GM19395 (cell line): ENCODE results near the gene MLLT3.
"Not testable (repeated sequence)": the region's sequence is repeated elsewhere in the genome, so short reads cannot be mapped to it uniquely, and the experiment has no call there.

ENCODE experiments used
- ATAC-seq: cut with Tn5 transposase; IDR thresholded peaks from one replicate; pipeline ENCODE4 v1.9.1; 2021; ENCODE audit warnings: mild to moderate bottlenecking, moderate library complexity; ENCODE audit not compliant: unreplicated experiment

Gene MLLT3

DNA sequence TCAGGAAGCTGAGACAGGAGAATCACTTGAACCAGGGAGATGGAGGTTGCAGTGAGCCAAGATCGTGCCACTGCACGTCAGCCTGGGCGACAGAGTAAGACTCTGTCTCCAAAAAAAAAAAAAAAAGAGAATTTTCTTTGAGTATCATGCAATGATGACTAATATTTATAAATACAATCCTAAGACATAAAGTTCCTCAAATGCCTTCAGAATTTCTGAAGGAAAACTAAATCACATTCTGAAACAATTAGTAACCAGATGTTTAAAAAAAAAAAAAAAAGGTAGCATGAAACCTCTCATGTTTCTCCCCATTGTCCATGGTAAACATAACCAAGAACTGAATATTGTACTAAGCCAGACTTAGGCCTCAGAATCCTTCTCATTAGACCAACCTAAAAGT is 23.1 kb downstream of the MLLT3 start:
- no peak for ATAC-seq

DNA sequence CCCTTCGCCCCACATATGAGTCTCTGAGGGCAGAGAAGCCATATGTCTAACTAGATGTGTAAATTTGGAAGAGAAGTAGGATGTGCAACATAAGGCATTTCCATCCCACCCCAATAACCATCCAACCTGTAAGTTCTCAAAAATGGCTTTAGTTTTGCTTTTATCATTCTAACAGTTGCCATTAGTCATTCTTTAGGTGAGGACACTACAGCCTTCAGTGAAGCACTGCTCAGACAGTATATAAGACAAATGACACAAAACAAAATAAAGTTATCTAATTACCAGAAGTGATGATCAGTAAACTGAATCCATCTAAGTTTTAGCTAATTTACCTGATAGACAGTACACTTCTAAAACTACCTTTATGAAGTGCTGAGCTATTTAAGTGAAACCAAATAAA is 23.9 kb downstream of the MLLT3 start:
- ATAC-seq: no peak

DNA sequence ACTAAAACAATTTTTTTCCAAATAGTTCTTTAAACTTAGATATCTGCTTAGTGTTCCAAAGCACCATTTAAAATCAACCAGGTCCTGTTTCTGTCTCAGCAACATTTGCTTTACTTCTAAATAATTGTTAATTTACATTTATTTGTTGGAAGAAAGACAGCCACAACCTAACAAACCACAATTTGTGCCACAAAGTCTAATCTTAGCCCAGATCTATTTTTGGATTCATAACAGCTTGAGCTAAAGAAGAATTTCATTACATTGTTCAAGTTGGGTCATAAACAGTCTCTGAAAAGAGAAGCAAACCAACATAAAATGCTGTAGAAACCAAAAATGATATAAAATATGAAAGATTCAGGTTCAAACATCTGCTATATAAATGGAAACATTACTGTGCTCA is 24.4 kb downstream of the MLLT3 start:
- no peak for ATAC-seq

DNA sequence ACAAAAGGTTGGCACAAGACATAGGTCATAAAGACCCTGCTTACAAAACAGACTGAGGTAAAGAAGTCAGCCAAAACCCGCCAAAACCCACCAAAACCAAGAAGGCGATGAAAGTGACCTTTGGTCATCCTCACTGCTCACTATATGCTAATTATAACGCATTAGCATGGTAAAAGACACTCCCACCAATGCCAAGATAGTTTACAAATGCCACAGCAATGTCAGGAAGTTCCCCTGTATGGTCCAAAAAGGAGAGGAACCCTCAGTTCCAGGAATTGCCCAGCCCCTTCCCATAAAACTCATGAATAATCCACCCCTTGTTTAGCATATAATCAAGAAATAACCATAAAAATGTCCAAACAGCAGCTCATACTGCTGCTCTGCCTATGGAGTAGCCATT is 27.7 kb downstream of the MLLT3 start:
- no peak for ATAC-seq

DNA sequence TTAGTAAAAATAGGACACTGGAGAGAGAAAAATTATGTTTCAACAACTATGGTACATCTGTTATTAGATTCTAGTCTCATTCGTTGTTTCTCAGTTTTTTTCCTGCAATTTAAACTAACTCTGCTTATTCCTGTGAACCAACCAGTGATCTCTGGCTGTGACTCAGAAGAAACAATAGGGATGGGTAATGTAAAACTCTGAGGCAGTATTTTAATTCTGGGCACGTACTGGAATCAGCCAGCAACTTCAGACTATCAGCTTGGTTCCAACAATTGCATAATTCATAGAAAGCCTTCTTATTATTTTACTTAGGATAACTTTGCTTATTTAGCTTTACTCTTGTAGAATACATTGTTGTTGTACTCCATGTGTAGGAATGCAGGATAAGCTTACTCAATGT is 28.8 kb downstream of the MLLT3 start:
- no peak for ATAC-seq

DNA sequence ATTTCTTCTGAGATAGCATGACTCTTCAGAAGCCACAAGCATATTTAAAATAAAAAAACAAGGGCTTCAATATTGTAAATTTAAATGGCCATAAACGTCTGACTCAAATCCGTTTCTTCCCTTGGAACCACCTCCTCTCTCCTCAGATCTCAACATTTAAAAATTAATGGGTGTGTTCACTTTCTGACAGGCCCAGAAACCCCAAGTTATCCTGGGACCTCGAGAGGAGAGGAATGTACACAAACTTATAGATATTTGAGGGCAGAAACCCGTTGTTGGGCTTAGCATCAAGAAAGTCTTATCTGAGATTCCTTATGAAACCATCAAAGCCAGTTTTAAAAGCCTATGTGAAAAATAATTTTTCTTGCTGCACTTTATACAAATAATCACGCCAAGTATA is 29.2 kb downstream of the MLLT3 start:
- ATAC-seq: no peak

DNA sequence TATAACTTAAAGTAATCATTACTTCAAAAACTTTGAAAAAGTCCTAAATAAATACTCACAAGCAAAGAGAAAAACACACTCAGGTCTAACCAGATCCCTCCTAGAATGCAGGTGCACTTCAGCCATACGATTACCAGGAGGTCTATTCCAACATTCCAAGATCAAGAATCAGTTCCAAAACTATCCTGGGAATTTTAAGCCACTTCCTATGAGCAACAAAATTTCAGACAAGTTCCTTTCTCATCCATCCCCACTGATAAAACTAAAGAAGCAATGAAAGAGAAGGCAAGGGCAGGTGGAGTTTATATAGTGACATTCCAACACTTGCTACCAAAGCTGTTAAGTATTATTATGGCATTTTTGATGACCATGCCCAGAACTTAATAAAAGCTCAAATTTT is 29.6 kb downstream of the MLLT3 start:
- no peak for ATAC-seq

DNA sequence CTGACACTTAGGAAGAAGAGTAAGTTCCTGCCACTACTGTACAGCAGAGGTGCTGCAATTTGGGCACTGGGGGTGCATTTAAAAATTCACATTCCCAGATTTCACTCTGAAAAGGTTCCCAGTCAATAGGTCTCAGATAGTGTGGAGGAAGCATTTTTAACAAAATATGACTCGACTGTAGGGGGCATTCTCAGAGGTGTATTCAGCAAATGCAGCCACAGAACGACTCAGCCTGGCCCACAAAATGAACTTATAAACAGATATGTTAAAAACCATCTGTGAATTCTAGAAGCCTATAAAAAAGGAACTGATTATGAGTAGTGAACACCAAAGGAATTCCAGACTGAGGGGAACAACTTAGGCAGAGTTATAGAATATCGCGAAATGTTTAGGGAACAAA is 31.1 kb downstream of the MLLT3 start:
- ATAC-seq: no peak

DNA sequence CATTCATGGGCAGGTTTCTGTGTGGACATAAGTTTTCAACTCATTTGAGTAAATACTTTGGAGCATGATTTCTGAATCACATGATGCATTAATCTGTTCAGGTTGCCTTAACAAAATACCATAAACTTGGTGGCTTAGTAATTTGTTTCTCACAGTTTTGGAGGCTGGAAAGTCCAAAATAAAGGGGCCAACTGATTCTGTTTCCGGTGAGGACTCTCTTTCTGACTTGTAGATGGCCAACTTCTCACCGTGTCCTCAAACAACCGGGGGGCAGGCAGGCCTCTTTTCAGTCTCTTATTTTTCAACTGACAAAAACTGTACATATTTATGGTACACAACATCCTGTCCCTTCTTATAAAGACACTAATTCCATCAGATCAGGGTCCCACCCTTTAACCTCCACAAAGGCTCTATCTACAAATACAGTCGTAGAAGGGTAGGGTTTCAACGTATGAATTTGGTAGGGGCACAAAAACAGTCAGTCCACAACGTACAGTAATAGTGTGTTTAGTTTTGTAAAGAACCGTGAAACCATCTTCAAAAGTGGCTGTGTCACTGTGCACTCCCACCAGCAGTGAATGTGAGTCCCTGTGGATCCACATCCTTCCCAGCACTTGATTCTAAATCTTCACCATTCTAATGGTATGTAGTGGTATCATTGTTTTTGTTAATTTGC is 37.2 kb downstream of the MLLT3 start:
- no peak for ATAC-seq

DNA sequence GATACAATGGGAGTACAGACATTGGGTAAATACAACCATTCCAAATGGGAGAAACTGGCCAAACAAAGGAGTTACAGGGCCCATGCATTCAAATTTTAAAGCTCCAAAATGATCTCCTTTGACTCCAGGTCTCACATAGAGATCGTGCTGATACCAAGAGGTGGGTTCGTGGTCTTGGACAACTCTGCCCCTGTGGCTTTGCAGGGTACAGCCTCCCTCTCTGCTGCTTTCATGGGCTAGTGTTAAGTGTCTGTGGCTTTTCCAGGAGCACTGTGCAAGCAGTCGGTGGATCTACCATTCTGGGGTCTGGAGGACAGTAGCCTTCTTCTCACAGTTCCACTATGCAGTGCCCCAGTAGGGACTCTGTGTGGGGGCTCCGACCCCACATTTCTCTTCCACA is 39.2 kb downstream of the MLLT3 start:
- ATAC-seq: not testable (repeated sequence)

DNA sequence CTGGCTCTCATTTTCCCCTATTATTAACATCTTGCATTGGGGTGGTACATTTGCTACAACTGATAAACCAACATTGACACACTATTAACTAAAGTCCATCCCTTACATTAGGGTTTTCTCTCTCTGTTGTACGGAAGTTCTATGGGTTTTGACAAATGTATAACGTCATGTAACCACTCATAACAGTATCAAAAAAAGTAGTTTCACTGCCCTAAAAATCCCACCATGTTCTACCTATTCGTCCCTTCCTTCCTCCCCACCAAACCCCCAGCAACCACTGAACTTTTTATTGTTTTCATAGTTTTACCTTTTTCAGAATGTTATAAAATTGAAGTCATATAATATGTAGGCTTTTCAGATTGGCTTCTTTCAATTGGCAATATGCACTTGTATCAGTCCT is 40.1 kb downstream of the MLLT3 start:
- peak; percentile 74 for ATAC-seq

DNA sequence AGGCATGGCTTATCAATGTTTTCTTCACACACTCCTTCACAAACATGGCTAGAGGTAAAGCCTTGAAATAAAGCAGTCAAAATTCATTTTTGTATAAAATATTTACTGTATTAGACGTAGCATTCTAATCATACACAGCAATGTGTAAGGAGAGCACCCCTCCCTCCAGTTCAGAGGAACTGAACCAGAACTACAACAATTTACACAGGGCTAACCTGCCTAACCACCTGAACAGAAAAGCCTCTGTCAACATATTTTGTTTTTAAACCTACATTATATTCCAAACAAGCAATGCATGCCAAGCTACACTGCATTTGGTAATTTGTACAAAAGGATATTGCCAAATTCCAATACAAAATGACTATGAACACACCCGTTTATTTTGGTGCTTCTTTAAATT is 41.6 kb downstream of the MLLT3 start:
- ATAC-seq: no peak

DNA sequence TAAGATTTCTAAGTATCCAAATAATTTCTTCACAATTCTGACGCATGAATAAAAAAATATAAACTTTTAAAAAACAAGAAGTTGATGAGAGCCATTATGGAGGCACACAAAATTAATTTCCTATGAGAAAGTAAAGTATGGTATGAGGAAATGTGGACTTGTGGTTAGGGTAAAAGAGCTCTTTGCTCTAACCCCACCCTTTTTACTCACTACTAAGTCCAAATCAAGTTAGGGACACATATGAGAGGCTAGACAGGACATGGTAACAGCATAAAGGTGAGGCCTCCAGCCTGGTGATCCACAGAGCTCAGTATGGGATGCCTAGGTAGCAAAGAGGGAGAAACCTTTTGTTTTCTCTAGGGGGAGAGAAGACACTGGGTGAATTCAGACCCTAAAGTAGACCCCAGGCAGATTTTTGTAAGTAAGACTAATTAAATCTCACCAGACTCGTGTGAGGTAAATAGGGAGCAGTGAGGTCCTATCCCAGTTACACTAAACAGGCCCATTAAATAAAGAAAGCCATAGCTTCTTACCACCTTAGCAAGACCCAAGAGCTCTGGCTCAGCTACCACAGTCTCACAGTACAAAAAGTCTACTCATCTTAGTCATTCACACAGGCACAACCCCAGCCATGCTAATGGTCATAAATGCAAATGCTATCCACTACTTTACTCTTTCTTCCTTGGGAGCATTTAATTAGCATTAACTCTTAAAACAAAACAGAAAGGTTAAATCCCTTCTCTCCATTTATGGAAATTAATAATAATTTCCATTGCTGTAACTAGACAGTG is 42.6 kb downstream of the MLLT3 start:
- no peak for ATAC-seq

DNA sequence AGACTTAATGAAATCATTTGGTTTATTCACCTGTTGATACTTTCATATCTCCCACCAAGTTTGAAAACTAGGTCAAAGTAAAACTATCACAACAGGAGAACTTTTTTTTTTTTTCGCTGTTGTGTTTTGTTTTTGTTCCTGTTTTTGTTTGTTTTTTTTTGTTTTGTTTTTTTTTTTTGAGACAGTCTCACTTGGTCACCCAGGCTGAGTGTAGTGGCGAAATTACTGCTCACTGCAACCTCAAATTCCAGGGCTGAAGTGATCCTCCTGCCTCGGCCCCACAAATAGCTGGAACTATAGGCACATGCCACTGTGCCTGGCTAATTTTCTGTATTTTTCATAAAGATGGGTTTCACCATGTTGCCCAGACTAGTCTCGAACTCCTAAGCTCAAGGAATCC is 49.3 kb downstream of the MLLT3 start:
- ATAC-seq: peak; percentile 48

DNA sequence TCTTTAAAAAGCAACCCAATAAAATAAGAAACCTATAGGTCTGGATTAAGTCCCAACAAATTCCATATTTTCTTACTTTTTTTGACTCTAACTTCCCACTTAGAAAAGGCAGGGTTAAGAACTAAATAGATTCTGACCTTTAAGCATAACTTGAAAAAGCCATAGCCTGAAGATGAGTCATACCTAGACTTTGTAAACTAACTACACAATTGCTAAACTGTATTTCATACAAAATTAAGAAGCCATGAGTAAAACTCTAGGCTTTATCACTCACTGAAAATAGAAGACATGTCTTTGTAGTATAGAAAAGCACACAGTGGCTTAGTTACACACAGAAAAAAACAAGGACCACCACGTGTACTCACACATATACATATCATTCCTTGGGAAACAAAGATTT is 51.5 kb downstream of the MLLT3 start:
- peak; percentile 79 for ATAC-seq

DNA sequence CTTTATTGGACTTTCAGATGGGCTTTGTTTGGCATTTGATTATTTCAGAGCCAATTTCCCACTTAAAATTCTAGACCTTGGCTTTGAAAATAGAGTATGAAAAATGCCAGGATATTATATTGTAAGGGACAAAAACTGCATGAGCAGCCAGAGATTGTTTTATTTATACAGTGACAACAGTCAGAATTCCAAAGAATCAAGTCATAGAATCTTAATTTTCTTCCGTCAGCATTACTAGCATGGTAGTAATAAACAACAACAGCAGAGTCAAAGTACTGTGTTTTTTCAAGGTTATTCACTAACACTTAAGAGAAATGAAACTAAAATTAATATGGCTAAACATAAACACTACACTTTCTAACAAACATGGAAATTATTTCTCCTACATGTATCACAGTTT is 52.2 kb downstream of the MLLT3 start:
- no peak for ATAC-seq

DNA sequence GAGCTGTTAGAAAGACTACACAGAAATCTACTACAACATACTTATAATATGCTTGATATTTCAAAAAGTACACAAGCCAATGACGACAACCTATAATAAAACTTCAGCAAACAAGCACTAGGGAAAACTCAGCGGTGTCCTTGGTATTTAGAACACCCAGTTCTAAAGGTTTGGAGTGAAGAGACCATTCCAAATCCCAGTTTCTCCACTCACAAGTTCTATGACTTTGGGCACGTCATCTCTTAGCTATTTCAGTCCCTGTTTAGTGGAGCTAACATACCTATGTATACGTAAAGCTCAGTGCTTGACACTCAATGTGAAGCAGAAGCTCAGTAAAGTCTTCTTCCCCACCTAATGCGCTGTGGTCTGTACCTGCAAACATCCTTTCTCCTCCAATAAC is 52.8 kb downstream of the MLLT3 start:
- ATAC-seq: no peak

DNA sequence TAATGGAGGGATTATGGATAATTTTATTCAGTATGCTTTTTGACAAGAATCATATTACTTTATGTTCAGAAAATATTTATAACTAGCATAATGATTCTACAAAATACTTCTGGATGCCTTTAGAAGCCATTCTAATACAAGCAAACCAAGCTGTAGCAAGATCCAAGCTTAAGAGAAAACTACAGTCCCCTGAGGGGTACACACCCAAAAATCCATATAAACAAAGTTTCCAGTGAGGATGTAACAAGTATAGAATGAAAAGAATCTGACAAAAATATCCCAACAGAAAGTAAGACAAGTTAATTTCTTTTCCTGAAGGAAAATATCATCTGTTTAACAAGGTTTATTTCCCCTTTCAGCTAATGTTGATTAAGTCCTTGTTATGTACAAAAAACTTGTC is 53.9 kb downstream of the MLLT3 start:
- no peak for ATAC-seq

DNA sequence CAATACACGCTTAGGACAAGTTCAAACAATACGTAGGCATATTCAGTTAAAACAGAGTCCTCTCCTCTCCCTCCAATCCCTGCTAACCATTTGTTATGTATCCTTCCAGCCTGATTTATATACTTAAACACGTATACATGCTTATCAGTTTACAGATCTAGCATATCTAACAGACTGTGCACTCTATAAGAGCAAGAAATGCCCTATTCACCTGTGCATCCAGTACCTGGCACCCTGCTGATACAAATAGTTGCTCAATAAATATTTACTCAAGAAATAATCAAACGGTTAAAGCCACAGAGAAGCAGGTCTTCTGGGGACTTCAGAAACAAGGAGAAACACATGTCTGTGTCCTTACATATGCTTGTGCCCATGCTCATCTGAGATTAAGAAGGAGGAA is 55.9 kb downstream of the MLLT3 start:
- no peak for ATAC-seq

DNA sequence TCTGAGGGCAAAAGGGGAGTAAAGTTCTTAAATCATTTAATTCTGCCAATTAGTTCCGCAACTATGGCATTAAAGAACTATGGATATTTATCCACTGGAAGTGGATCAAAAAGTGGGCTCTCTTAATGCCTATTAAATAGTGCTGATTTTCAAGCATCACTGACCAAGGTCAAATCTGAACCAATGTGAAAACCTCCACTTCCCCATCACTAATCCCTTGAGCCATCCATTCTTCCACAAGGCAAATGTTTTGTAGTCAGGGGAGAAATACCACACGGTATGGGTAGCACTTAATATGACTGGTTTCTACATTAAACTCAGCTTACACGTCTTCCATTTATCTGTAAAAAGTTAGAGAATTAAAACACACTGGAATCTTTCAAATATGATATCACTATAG is 57.6 kb downstream of the MLLT3 start:
- ATAC-seq: no peak

DNA sequence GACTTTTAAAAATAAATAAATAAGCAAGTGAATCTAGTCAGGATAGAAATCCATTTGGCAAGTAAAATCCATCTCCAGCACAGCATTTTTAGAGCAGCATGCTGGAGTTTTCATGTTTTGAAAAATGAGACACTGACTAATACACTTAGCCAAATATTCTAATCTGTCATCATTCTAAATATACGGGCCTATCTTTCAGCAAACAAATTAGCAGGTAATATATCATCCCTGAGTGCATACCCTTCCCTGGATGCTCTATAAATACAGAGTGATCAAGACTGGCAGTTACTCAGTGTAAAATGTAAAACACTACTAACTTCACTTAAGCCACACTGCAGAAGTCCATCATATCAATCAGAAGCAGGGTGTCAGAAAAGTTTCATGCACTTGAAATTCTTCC is 58.4 kb downstream of the MLLT3 start:
- ATAC-seq: no peak

DNA sequence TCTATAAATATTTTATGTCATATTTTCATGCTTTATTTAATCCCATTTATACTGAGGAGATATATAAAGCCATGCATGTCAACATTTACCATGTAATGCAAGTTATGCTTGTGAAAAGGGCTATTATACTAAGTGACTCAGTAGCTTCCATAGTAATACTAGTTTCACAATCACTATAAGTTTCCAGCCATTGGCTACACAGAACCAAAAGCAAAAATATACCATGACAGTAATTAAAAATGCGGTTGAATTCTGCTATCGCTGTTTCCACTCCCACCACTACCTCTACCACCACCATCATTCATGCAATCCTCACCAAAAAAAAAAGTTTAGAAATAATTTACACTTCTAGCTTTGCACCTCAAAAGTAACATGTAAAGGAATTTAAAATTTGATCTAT is 60.2 kb downstream of the MLLT3 start:
- no peak for ATAC-seq

DNA sequence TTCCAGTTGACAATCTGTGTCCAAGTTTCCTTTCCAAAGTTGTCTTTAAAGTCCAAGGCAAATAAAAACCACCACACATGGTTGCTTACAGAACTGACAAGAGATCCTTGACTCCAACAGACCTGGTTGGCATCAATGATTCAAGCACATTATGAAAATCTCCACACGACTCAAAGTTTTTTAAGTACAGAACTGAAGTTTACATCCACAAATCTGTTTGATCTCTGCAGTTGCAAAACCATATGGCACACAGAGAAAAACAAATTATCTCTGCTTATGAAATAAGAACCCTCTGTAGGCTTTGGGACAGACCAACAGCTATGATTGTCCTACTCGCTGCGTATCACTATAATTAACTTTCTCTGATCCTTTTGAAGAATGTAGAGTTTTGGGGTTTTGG is 60.8 kb downstream of the MLLT3 start:
- ATAC-seq: no peak
